A549 (cell line): Measurements from ENCODE around the gene IP6K1. TPM values are rescaled to one million over a fixed set of nuclear protein-coding genes. Genes with fewer than 3 reads are reported as not detected.

ENCODE experiments used
- ATAC-seq, 2 experiments: fragments of 200-7000 bp in 1 of 2; fragments of >200 bp in 1 of 2; cut with Nextera tagmentation in 1 of 2; cut with Tn5 transposase in 1 of 2; 3 replicates each; pipeline versions ENCODE4 v1.8.0 to v1.9.1; 2018 to 2020; ENCODE audit warnings: mild to moderate bottlenecking in 1 of 2, moderate library complexity in 1 of 2
- CTCF ChIA-PET: fragments of 300-600 bp; sonication (Branson Sonifier 250); formaldehyde crosslinking; extraction: SDS; loops from one replicate; lab custom pipeline; 2021; ENCODE audit warnings: antibody characterized with exemption, inconsistent platforms; lab: Yijun Ruan, JAX
- POLR2A ChIA-PET: fragments of 350-600 bp; formaldehyde crosslinking; extraction: SDS; loops from one replicate; lab custom pipeline; 2021; ENCODE audit warnings: antibody characterized with exemption, inconsistent platforms; lab: Yijun Ruan, JAX
- DNase-seq, 2 experiments: peaks; one replicate each; pipeline versions ENCODE4 v3.0.0 to v3.0.0-alpha.2; 2011 to 2016; ENCODE audit warnings: low read depth in 1 of 2, low spot score in 1 of 2
- FAIRE-seq: peaks from 2 replicates; lab custom pipeline; 2011; peaks lifted over from hg19 to GRCh38; lab: Jason Lieb, UNC
- H3K27ac ChIP-seq, 2 experiments: fragments of >200 bp; sonication (Bioruptor Twin); formaldehyde crosslinking; 3 replicates each; pipeline ENCODE4 v1.5.1; 2016 to 2017
- H3K4me1 ChIP-seq: fragments of >200 bp; sonication (Bioruptor Twin); formaldehyde crosslinking; 3 replicates; pipeline ENCODE4 v1.6.1; 2016
- H3K4me2 ChIP-seq: fragments of >200 bp; sonication (Bioruptor Twin); formaldehyde crosslinking; 3 replicates; pipeline ENCODE4 v1.6.1; 2016
- H3K4me3 ChIP-seq: fragments of >200 bp; sonication (Bioruptor Twin); formaldehyde crosslinking; 3 replicates; pipeline ENCODE4 v1.5.1; 2016
- H3K9me3 ChIP-seq: fragments of >200 bp; sonication (Bioruptor Twin); formaldehyde crosslinking; 3 replicates; pipeline ENCODE4 v1.6.1; 2016
- BHLHE40 ChIP-seq: IDR thresholded peaks from 2 replicates; pipeline ENCODE4 v1.6.1; 2012; ENCODE audit warnings: low read depth, low read length, inconsistent platforms
- CBX8 ChIP-seq: fragments of 200-600 bp; sonication (generic); IDR thresholded peaks from 2 replicates; pipeline ENCODE4 v1.6.1; 2016
- E2F6 ChIP-seq: IDR thresholded peaks from 2 replicates; pipeline ENCODE4 v1.6.1; 2012; ENCODE audit warnings: low read depth, borderline replicate concordance
- GATA3 ChIP-seq: IDR thresholded peaks from 2 replicates; pipeline ENCODE4 v1.6.1; 2012; ENCODE audit warnings: borderline replicate concordance
- HEYL ChIP-seq: fragments of 250-450 bp; sonication (Bioruptor Pico); IDR thresholded peaks from 2 replicates; pipeline ENCODE4 v1.8.0; 2021; ENCODE audit warnings: mild to moderate bottlenecking, moderate library complexity
- HOXB13 ChIP-seq: fragments of 250-450 bp; sonication (Bioruptor Pico); IDR thresholded peaks from 2 replicates; pipeline ENCODE4 v1.5.0; 2020; ENCODE audit warnings: low read depth, mild to moderate bottlenecking, moderate library complexity
- HOXB5 ChIP-seq: fragments of 250-450 bp; sonication (Bioruptor Pico); IDR thresholded peaks from 2 replicates; pipeline ENCODE4 v1.5.0; 2020; ENCODE audit warnings: mild to moderate bottlenecking, moderate library complexity
- JUN ChIP-seq, 2 experiments: fragments of >200 bp; sonication (Bioruptor Twin); formaldehyde crosslinking; IDR thresholded peaks; 2 replicates in 1 of 2; 3 replicates in 1 of 2; pipeline ENCODE4 v1.6.1; 2016 to 2017
- KDM5A ChIP-seq: fragments of 200-600 bp; sonication (generic); IDR thresholded peaks from 2 replicates; pipeline ENCODE4 v1.6.1; 2016; ENCODE audit warnings: antibody characterized with exemption, mild to moderate bottlenecking
- MAZ ChIP-seq: fragments of 150-350 bp; IDR thresholded peaks from 2 replicates; pipeline ENCODE4 v1.6.1; 2014; ENCODE audit warnings: antibody characterized with exemption, low read depth, low read length, borderline replicate concordance
- NPAS2 ChIP-seq: fragments of 250-450 bp; sonication (Bioruptor Pico); IDR thresholded peaks from 2 replicates; pipeline ENCODE4 v1.8.0; 2022; ENCODE audit warnings: mild to moderate bottlenecking, moderate library complexity, borderline replicate concordance
- PHF8 ChIP-seq: fragments of 200-600 bp; sonication (generic); IDR thresholded peaks from 2 replicates; pipeline ENCODE4 v1.6.1; 2016; ENCODE audit warnings: low read depth, mild to moderate bottlenecking, antibody characterized with exemption, moderate library complexity, borderline replicate concordance
- POLR2A ChIP-seq: IDR thresholded peaks from 2 replicates; pipeline ENCODE4 v1.6.1; 2012; ENCODE audit warnings: mild to moderate bottlenecking, low read length
- RAD21 ChIP-seq, 2 experiments: fragments of >200 bp in 1 of 2; sonication (Bioruptor Twin) in 1 of 2; formaldehyde crosslinking in 1 of 2; IDR thresholded peaks in 1 of 2; conservative IDR thresholded peaks in 1 of 2; 2 replicates in 1 of 2; 3 replicates in 1 of 2; pipeline ENCODE4 v1.6.1; 2012 to 2018; ENCODE audit warnings: inconsistent platforms in 1 of 2
- RNF2 ChIP-seq: fragments of 200-600 bp; sonication (generic); IDR thresholded peaks from 2 replicates; pipeline ENCODE4 v1.6.1; 2016; ENCODE audit warnings: low read depth, mild to moderate bottlenecking, antibody characterized with exemption, moderate library complexity, borderline replicate concordance
- TFCP2L1 ChIP-seq: fragments of 250-450 bp; sonication (Bioruptor Pico); IDR thresholded peaks from 2 replicates; pipeline ENCODE4 v1.5.0; 2021; ENCODE audit warnings: mild to moderate bottlenecking
- TP53 ChIP-seq: fragments of 250-450 bp; sonication (Bioruptor Pico); IDR thresholded peaks from 2 replicates; pipeline ENCODE4 v1.5.0; 2021; ENCODE audit warnings: mild to moderate bottlenecking, moderate library complexity
- ZSCAN20 ChIP-seq: fragments of 250-450 bp; sonication (Bioruptor Pico); IDR thresholded peaks from 2 replicates; pipeline ENCODE4 v1.8.0; 2022; ENCODE audit warnings: mild to moderate bottlenecking, moderate library complexity
- WGBS: methylation state at CpG from one replicate; pipeline ENCODE4 v1.1.6; 2017; ENCODE audit errors: missing lambda C conversion rate; 5-methylcytosine and 5-hydroxymethylcytosine counted together
- polyA minus RNA-seq: library from RNA; depleted of rRNA, polyadenylated mRNA; stranded (reverse); fragments of >200 nt; gene quantifications from 2 replicates; pipeline ENCODE4 v1.2.3, GENCODE V29; 2011; rRNA and poly(A)+ RNA removed
- polyA plus RNA-seq, 4 experiments: library from polyadenylated mRNA; depleted of rRNA in 3 of 4; stranded (reverse); fragments of >200 nt; fragmentation: RNase III in 1 of 4; extraction: RNeasy Plus Mini Kit Qiagen cat#74134 plus additional on column Dnase treatment in 1 of 4; gene quantifications; 2 replicates in 3 of 4; 3 replicates in 1 of 4; pipeline ENCODE4 v1.2.3, GENCODE V29; 2011 to 2017
- TF ChIP-seq, protein P1 (sequence below): IDR thresholded peaks from 2 replicates; pipeline ENCODE4 v1.6.1; 2012
- TF ChIP-seq, protein P2 (sequence below): fragments of 250-450 bp; sonication (Bioruptor Pico); IDR thresholded peaks from 2 replicates; pipeline ENCODE4 v1.5.0; 2020; ENCODE audit warnings: low read depth, mild to moderate bottlenecking, moderate library complexity
- TF ChIP-seq, protein P3 (sequence below): fragments of 450-650 bp; IDR thresholded peaks from 2 replicates; pipeline ENCODE4 v1.6.1; 2014; ENCODE audit warnings: antibody characterized with exemption
- TF ChIP-seq, protein P4 (sequence below): IDR thresholded peaks from 2 replicates; pipeline ENCODE4 v1.6.1; 2012

IP6K1 gene
- polyA plus RNA-seq (2011; rRNA removed) (22.2 and 28.9 TPM in 2 replicates), polyA plus RNA-seq (2017; fragmentation: RNase III; extraction: RNeasy Plus Mini Kit Qiagen cat#74134 plus additional on column Dnase treatment) (15.2 to 16.3 TPM (median 16.2 TPM) in 3 replicates), polyA minus RNA-seq (75.4 and 78.6 TPM in 2 replicates)
- 15.8 and 20.0 TPM in 2 replicates for polyA plus RNA-seq (2012; cell fraction: cytosol; rRNA removed)
- polyA plus RNA-seq (2012; cell fraction: nucleus; rRNA removed) = 33.9 and 36.7 TPM in 2 replicates

DNA sequence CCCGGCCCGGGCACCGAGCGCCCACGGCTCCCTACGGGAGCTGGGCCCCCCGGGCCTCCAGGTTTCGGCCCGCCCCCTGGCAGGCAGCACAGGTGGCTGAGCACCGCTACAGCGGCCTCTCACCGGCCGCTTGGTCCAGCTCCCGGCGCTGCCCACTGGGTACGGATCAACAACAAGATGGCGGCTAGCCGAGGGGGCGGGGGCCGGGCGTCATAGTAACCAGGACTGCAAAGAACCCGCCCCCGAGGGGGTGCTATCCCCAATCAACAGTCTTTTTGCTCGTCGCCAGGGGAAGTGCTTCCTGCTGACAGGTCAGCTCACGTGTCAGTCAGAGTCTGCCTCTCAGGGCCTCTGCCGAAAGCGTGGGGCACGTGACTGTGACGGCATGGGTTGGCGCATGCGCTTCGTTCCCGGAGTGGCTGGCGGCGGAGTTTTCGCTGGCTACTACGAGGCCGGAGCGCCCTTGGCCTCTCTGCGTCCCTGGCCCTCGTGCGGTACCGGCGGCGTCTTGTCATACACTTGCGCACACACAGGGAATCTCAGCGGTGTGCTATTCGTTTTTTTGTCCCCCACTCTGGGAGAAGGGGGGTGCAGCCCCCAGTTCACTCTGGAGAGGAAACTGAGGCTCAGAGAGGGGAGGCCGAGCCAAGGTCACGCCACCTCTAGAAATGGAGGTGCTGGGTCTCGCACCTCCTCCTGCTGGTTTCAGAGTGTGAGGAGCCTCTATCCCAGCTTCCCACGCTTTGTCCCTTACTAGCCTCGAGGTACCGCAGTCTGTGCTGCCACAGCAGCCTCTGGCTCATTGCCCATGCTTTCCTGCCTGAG is at the start of gene IP6K1:
TSS of gene IP6K1 (minus strand) at position 186 of the 825 bp plus-strand sequence. CDS start 38,502 bp downstream, outside the sequence.
- peak; percentile 85 for FAIRE-seq
- Histone ChIP-seq H3K4me3 (peak within 1 kb of the TSS; percentile 82), H3K4me2 (peak within 1 kb of the TSS; percentile 97), H3K4me1 (peaks cover 11% of the 10 kb centered on the region), H3K27ac (peak within 1 kb of the TSS; percentile 87 to 95), H3K9me3 (no peaks in the 10 kb centered on the region)
- WGBS = 19% methylated on average over 14 of the region's 55 CpGs
- peak; percentile 98 to 99 for DNase-seq
- ATAC-seq = peak; percentile 98 to 99
- ChIA-PET POLR2A (interaction anchor here (0.6 to 1.4 kb wide), 5 partner anchors 13 to 306 kb away, joined by 3 to 12 read pairs (median 3); partner anchors contain the start of genes CDHR4 and INKA1), CTCF (interaction anchor here (0.6 to 2.0 kb wide), 5 partner anchors 13 to 53 kb away, joined by 3 to 11 read pairs (median 3); partner anchors contain the start of genes CDHR4 and INKA1)
- TF ChIP-seq TFCP2L1 (0 out of 2 replicates have a peak, but pooled peaks have one; percentile 61), PHF8 (peak; percentile 41; the same call in 1 of the 2 replicates), KDM5A (no peak), RAD21 (conservative IDR thresholded peaks at IDR 0.05 in 1 of 2, IDR thresholded peaks at IDR 0.05 in 1 of 2) (no peak), E2F6 (peak; percentile 91), NPAS2 (CRISPR knock-in tag) (peak; percentile 53; the same call in 1 of the 2 replicates), RNF2 (peak; percentile 64; the same call in 1 of the 2 replicates), GATA3 (no peak), POLR2A (peak; percentile 89), ZSCAN20 (no peak), TP53 (0 out of 2 replicates have a peak, but pooled peaks have one; percentile 69), BHLHE40 (peak; percentile 83), HEYL (CRISPR knock-in tag) (peak; percentile 60; the same call in 1 of the 2 replicates), MAZ (no peak), HOXB5 (CRISPR knock-in tag) (peak; percentile 57; the same call in 1 of the 2 replicates), HOXB13 (CRISPR knock-in tag) (peak; percentile 64; the same call in 1 of the 2 replicates), CBX8 (no peak), JUN (IDR thresholded peaks at IDR 0.05) (peak in 1 of 2 experiments; percentile 45; a peak in 3 of 5 replicates)
- TF ChIP-seq, protein P1, sequence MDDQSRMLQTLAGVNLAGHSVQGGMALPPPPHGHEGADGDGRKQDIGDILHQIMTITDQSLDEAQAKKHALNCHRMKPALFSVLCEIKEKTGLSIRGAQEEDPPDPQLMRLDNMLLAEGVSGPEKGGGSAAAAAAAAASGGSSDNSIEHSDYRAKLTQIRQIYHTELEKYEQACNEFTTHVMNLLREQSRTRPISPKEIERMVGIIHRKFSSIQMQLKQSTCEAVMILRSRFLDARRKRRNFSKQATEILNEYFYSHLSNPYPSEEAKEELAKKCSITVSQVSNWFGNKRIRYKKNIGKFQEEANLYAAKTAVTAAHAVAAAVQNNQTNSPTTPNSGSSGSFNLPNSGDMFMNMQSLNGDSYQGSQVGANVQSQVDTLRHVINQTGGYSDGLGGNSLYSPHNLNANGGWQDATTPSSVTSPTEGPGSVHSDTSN = peak; percentile 98
- TF ChIP-seq, protein P2, sequence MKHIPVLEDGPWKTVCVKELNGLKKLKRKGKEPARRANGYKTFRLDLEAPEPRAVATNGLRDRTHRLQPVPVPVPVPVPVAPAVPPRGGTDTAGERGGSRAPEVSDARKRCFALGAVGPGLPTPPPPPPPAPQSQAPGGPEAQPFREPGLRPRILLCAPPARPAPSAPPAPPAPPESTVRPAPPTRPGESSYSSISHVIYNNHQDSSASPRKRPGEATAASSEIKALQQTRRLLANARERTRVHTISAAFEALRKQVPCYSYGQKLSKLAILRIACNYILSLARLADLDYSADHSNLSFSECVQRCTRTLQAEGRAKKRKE (CRISPR knock-in tag) = peak; percentile 79; the same call in 1 of the 2 replicates
- TF ChIP-seq, protein P3, sequence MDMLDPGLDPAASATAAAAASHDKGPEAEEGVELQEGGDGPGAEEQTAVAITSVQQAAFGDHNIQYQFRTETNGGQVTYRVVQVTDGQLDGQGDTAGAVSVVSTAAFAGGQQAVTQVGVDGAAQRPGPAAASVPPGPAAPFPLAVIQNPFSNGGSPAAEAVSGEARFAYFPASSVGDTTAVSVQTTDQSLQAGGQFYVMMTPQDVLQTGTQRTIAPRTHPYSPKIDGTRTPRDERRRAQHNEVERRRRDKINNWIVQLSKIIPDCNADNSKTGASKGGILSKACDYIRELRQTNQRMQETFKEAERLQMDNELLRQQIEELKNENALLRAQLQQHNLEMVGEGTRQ = peak; percentile 98
- TF ChIP-seq, protein P4, sequence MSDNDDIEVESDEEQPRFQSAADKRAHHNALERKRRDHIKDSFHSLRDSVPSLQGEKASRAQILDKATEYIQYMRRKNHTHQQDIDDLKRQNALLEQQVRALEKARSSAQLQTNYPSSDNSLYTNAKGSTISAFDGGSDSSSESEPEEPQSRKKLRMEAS = peak; percentile 84
